Fibroblast of skin of left biceps (primary cell): ENCODE measurements around the gene RBFOX1.

ENCODE experiments used
- DNase-seq, 2 experiments: peaks; one replicate each; pipeline ENCODE4 v3.0.0-alpha.2; 2013; ENCODE audit warnings: low read depth in 2 of 2

The RBFOX1 gene

GRCh38 chr16:7419441-7419840, 86.8 kb downstream of the RBFOX1 start:
- no peak for DNase-seq

- no peak for DNase-seq
Observed at GRCh38 chr16:7420079-7420478, 87.4 kb downstream of the RBFOX1 start.

- no peak for DNase-seq
Observed at GRCh38 chr16:7420843-7421242, 88.2 kb downstream of the RBFOX1 start.

- no peak for DNase-seq
Observed at GRCh38 chr16:7421578-7421977, 88.9 kb downstream of the RBFOX1 start.

DNA sequence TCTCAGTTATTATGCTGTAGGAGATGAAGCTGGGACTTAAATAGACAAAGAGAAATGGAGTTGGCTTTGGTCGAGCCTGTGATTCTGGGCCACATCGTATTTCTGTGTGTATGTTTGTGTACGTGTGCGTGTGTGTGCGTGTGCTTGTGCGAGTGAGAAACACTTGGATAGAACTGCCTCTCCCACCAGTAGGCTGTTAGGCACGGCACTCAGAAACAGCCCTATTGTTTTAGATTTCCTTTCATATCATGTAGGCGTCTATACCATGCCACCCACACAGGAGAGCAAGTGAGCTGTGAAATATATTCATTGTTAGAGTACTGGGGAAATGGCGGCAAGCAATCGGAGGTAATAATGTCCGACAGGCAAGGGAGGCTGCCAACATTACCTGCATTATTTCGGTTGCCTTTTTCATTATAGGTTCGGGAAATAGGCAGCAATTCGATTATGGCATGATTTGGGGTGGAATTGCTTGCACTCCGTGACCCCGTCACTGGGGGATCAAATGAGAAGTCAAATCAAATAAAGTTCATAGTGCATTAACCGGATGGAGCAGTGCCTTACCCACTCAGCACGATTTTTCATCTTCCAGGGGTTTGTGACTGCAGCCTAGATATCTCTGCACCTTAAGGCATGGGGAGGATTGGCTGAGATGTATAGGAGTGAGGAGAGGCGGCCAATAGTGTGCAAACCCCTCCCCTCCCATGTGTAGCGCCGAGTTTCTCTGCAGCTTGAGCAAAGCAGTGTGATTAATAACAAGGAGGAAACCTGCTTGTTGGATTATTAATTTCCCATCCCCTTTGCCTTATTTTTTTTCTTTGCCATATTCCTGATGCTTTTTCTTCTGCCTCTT, 89.6 kb downstream of the RBFOX1 start:
- no peak for DNase-seq

- DNase-seq, result no peak
Observed at GRCh38 chr16:7423434-7424044, 90.9 kb downstream of the RBFOX1 start.

DNA sequence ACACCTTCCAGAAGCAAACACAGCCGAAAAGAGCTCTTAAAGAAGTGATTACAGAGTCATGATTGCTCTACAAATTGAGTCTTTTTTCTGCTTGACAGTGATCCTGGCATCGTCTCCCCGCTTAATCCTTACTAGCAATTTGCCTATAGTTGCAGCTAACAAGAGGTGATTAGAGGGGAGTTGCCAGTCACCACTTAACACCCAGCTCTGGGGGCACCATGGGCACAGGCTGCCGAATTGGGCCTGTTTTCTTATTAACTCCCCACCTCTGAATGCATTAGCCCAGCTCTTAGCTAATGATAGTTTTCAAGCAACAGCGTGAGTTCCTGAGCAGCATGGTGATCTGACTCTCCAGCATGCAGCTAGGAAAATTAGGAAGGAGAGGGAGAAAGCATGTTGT, 93.5 kb downstream of the RBFOX1 start:
- no peak for DNase-seq

- DNase-seq, result no peak
Observed at GRCh38 chr16:7431723-7432122, 99.1 kb downstream of the RBFOX1 start.

DNA sequence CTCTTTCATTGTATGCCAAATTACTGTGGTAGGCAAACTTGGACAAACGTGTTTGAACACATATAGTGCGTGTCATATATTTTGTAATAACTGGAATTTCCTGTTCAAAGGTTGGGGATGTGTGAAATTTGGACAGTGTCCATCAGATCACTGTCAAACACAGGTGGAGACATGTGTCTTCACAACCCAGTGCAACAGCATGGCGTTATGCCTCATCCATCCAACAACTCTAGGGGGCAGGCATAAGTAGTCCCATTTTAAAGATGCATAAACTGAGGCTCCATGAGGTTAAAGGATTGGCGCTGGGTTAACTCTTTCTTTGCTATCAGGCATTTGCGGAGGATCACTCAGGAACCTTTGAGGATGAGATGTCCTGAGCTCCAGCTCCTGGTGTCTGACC, 103.7 kb downstream of the RBFOX1 start:
- DNase-seq, result no peak

DNA sequence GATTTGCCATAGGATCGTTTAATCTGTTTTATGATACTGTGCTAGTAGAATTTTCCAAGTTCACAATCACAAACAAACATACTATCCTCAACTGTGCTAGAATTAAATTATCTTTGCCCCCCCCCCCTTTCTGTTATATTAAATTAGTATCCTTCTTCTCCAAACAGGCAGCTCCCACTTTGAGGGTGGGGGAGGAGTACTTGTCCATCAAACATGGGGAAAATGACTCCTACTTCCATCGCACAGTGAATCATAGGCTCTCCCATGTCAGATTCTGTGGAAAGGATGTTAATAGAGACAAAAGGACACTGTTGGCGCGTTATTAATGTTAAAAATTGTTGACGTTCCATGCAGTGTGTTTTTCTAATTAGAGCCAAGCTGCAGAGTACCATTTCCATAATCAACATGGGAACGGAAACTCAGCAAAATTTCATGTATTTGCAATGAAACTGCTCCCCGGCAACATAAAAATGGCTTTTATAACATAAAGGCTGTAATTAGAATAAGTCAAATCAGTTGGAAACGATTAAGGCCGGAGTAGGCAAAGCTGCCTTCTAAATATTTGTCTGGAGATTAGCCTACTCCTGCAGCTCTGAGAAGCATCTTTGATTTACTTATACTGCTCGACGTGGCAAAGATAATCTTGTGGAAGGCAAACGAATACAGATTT, 104.6 kb downstream of the RBFOX1 start:
- no peak for DNase-seq

DNA sequence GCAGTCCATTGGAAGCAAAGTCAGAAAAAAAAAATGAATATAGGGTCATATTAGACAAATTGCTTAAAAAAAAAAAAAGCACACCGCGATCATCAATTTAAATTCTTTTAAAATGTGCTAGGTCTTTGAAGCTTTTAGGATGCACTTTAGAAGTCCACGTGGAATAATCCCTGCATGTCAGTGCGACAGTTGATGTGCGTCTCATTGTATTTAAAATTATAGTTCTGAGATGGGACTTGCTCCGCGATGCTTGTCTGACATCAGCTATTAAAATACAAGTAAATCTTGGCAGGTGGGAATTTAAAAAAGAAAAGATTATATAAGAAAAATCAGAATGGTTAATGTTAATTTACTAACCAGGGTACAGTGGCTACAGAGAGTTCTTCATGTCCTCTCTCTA, 105.2 kb downstream of the RBFOX1 start:
- DNase-seq, result no peak

GRCh38 chr16:7438601-7439000, 106.0 kb downstream of the RBFOX1 start:
- DNase-seq, result no peak

DNA sequence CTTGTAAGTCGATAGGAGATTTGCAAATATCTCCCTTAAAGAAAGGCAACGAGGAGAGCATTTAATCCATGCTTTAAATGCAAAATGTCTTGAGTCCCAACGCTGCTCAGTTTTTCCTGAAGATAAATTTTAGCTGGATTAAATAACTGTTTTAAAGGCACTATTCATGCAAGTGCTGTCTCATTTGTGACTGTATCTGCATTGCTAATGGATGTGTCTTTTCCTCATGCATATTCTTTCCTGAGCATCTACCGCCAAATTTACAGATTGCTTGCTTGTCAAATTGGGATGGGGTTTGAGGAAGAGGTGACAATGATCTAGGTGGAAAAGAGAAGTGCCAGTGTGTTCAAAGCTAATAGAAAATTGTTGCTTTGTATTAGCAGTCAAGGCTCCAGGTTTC, 106.9 kb downstream of the RBFOX1 start:
- DNase-seq, result no peak

DNA sequence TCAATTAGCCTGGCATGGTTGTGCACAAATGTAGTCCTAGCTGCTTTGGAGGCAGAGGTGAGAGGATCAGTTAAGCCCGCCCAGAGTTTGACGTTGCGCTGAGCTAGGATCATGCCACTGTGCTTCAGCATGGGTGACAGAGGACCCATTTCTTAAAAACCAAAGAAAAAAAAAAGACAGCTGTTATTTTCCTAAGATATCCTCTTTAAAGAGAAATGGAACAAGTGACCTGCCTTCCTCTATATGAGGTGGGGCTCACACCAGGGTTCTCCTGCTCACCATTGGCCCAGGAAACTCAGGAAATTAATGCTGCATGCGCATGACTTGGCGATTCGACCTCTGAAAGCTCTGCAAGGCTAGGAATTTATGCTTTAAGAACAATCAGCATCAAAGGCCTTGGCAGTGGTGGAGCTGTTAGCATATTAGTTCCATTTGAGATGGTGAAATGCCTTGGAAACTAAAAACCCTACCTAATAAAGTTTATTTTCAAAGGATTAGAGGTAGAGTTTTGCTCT, 108.3 kb downstream of the RBFOX1 start:
- DNase-seq, result no peak

- DNase-seq, result no peak
Observed at GRCh38 chr16:7442050-7442449, 109.4 kb downstream of the RBFOX1 start.

GRCh38 chr16:7443142-7443541, 110.5 kb downstream of the RBFOX1 start:
- no peak for DNase-seq

GRCh38 chr16:7443648-7444365, 111.2 kb downstream of the RBFOX1 start:
- DNase-seq, result no peak

- no peak for DNase-seq
Observed at GRCh38 chr16:7449306-7449705, 116.7 kb downstream of the RBFOX1 start.

DNA sequence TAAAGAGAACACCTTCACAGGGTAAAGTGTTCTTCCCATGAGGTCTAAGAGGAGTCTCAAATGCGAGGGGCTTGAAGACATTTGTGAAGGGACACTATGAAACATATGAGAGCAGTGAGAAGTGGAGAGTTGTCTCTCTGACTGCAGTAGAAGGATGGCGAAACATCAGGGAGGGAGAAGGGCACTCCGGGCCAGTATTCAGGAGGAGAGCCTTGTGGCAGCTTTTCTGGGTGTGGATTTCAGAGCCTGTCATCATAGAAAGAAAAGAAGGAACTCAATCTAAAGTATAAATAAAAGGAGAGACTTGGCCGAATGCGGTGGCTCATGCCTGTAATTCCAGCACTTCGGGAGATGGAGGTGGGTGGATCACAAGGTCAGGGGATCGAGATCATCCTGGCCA, 117.2 kb downstream of the RBFOX1 start:
- no peak for DNase-seq

DNA sequence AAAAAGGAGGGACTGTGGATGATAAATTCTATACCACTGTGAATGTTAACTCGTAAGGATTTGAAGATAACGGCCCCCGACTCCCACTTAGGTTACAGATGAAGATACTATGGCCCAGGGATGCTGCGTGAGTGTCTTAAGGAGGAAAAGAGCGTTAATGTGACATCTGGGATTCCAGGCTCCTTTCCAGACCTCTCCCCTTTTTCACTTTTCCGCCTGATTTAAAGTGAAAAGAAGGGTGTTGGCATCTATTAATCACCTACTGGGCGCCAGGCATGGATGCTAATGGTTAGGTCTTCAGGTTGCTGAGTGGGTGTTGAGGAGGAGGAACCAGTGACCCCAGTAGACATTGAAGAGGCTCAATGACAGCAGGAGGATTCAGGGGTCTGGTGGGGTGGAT, 117.8 kb downstream of the RBFOX1 start:
- no peak for DNase-seq

GRCh38 chr16:7452090-7452489, 119.4 kb downstream of the RBFOX1 start:
- no peak for DNase-seq

- DNase-seq, result no peak
Observed at GRCh38 chr16:7456211-7456610, 123.6 kb downstream of the RBFOX1 start.
